Thymus (tissue), 11 donors: ENCODE data around the gene SEMA4B. TPM values are rescaled to one million over a fixed set of nuclear protein-coding genes. Genes with fewer than 3 reads are reported as not detected.
"Not testable (repeated sequence)": the region's sequence is repeated elsewhere in the genome, so short reads cannot be mapped to it uniquely, and the experiment has no call there.

Experiments used
- DNase-seq, 9 donors: peaks; one replicate each; pipeline ENCODE4 v3.0.0-alpha.2; 2013; ENCODE audit warnings: low spot score in 9 of 9, low read depth in 6 of 9, missing footprints in 1 of 9
- H3K27ac ChIP-seq, 2 donors: one replicate each; pipeline ENCODE4 v1.5.1; 2013; ENCODE audit warnings: control low read depth in 1 of 2, low read depth in 1 of 2, low read length in 1 of 2, mild to moderate bottlenecking in 1 of 2, moderate library complexity in 1 of 2
- H3K27me3 ChIP-seq, 2 donors: one replicate each; pipeline ENCODE4 v1.5.1; 2013; ENCODE audit warnings: low read length in 1 of 2; ENCODE audit not compliant: control insufficient read depth in 2 of 2, insufficient read depth in 1 of 2
- H3K36me3 ChIP-seq, 2 donors: one replicate each; pipeline ENCODE4 v1.5.1; 2013; ENCODE audit warnings: low read length in 1 of 2, mild to moderate bottlenecking in 1 of 2, moderate library complexity in 1 of 2; ENCODE audit not compliant: control insufficient read depth in 2 of 2, insufficient read depth in 2 of 2
- H3K4me1 ChIP-seq, 2 donors: one replicate each; pipeline ENCODE4 v1.5.1; 2013; ENCODE audit warnings: low read length in 2 of 2; ENCODE audit not compliant: control insufficient read depth in 2 of 2, insufficient read depth in 2 of 2
- H3K4me3 ChIP-seq, 2 donors: one replicate each; pipeline ENCODE4 v1.5.1; 2013; ENCODE audit warnings: low read length in 2 of 2, control low read depth in 1 of 2, mild to moderate bottlenecking in 1 of 2
- H3K9me3 ChIP-seq, 2 donors: one replicate each; pipeline ENCODE4 v1.5.1; 2013; ENCODE audit warnings: low read length in 1 of 2, mild to moderate bottlenecking in 1 of 2; ENCODE audit not compliant: control insufficient read depth in 2 of 2, insufficient read depth in 1 of 2
- WGBS: extraction: QIAGEN DNeasy Blood & Tissue Kit; methylation state at CpG from one replicate; pipeline ENCODE4 v1.1.7; 2013; 5-methylcytosine and 5-hydroxymethylcytosine counted together
- polyA plus RNA-seq: library from polyadenylated mRNA; stranded (reverse); fragments of 200-250 nt; gene quantifications from one replicate; pipeline ENCODE4 v1.2.3, GENCODE V29; 2013
- total RNA-seq: library from RNA; stranded (reverse); fragments of 120-200 nt; gene quantifications from one replicate; pipeline ENCODE4 v1.2.4, GENCODE V29; 2013
- donor health status: healthy.

SEMA4B gene
- total and polyA plus RNA-seq, 2 donors: 6.5 to 32.8 TPM

DNA sequence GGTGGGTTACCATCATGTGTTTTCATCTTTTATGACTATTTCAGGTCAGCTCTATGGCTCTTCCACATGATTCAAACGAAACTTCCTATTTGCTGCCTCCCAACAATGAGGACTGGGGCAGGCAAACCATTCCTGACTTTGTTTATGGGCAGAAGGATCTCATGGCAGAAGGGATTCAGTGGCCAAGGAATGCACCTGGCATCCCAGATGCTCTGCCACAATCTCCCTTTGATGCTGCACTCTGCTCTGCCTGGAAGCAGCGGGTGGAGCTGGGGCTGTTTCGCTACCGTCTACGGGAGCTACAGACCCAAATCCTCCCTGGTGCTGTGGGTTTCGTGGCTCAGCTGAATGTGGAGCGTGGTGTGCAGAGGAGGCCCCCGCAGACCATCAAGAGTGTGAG, 39.7 kb downstream of the SEMA4B start:
- H3K36me3 ChIP-seq: peaks cover 16 to 25% of the 10 kb centered on the region in 2 donors
- H3K27me3 ChIP-seq: no peaks in the 10 kb centered on the region
- H3K4me3 ChIP-seq: no peak overlapping the region
- no peaks in the 10 kb centered on the region for H3K4me1 ChIP-seq
- no peak overlapping the region for H3K27ac ChIP-seq
- no peak for DNase-seq
- no peaks in the 10 kb centered on the region for H3K9me3 ChIP-seq
- 87% methylated on average over 8 of the region's 8 CpGs for WGBS

GRCh38 chr15:90241343-90242192, 40.4 kb downstream of the SEMA4B start:
- Histone ChIP-seq H3K27ac (no peak overlapping the region), H3K36me3 (peaks cover 16 to 25% of the 10 kb centered on the region in 2 donors), H3K9me3 (no peaks in the 10 kb centered on the region), H3K4me3 (no peak overlapping the region), H3K27me3 (no peaks in the 10 kb centered on the region), H3K4me1 (no peaks in the 10 kb centered on the region)
- 96% methylated on average over 22 of the region's 22 CpGs for WGBS
- no peak for DNase-seq

GRCh38 chr15:90243943-90244639, 43.0 kb downstream of the SEMA4B start:
- H3K4me3 ChIP-seq: no peak overlapping the region
- 96% methylated on average over 10 of the region's 10 CpGs for WGBS

DNA sequence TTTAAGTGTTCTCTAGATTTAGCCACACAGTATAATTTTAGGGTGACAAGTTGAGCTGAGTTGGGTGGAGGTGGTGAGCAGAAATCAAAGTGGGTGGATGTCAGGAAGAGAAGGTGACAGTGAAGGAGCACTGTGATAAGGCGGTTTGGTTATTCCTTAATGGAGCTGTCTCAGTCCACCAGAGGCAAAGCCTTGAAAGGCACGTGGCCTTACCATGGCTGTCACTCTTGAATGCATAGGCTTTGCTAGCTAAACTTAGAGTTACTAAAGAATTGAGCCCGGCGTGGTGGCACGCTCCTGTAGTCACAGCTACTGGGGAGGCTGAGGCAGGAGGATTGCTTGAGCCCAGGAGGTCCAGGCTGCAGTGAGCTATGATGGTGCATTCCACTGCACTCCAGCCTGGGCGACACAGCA, 47.7 kb downstream of the SEMA4B start:
- no peak for DNase-seq

More at GRCh38 chr15:90243943-90244639, 43.0 kb downstream of the SEMA4B start:
- no peaks in the 10 kb centered on the region for H3K9me3 ChIP-seq
- peaks cover 0 to 3% of the 10 kb centered on the region in 2 donors for H3K4me1 ChIP-seq
- H3K27ac ChIP-seq: no peak overlapping the region
- H3K36me3 ChIP-seq: peaks cover 7 to 18% of the 10 kb centered on the region in 2 donors
- DNase-seq: no peak
- H3K27me3 ChIP-seq: no peaks in the 10 kb centered on the region

DNA sequence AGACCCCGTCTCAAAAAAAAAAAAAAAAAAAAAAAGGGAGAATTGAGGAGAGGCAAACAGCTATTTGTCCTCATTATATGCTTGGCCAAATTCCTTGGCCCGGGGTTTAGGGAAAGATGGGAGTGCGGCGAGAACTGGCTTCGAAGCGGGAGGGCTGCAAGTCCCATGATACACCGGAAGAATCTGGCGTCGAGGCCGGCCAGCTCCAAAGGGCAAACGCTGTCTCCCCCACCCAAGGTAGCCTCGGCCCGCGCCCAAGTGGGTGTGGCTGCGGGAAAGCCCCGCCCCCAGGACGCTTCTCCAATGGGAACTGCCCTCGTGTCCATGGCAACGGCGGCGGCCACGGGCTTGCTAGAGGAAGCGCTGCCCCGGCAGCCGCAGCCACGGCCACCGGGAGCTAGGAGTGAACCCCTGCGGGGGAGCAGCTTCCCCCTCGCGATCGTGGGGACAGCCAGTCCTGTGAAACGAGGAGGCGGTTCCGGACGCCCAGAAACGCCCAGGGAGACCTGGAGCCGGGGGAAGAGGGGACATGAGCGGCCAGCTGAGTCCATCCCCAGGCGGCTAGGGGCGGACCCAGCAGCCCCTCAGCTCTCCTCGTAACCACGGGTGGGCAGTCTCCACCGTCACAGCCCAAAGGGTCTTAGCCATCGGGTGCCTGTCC, 48.2 kb downstream of the SEMA4B start, which contains the start of gene TTLL13:
Gene TTLL13, plus strand, starts transcription at position 354 of the 661 bp plus-strand sequence. CDS start 1,075 bp downstream, outside the sequence.
- H3K27ac ChIP-seq: no peak within 1 kb of the TSS
- peaks cover 3 to 14% of the 10 kb centered on the region in 2 donors for H3K4me1 ChIP-seq
- 6% methylated on average over 44 of the region's 44 CpGs for WGBS
- H3K4me3 ChIP-seq: peak within 1 kb of the TSS; percentile 34 to 44
- peaks cover 0 to 6% of the 10 kb centered on the region in 2 donors for H3K27me3 ChIP-seq
- DNase-seq: peak in 4 of 9 donors; percentile 44 to 68 (median 51)
- H3K9me3 ChIP-seq: no peaks in the 10 kb centered on the region
- H3K36me3 ChIP-seq: no peaks in the 10 kb centered on the region

More for the DNA sequence above, 47.7 kb downstream of the SEMA4B start:
- 89% methylated on average over 6 of the region's 6 CpGs for WGBS
- Histone ChIP-seq H3K4me3 (no peak overlapping the region), H3K4me1 (peaks cover 3 to 14% of the 10 kb centered on the region in 2 donors), H3K9me3 (no peaks in the 10 kb centered on the region), H3K27me3 (peaks cover 0 to 6% of the 10 kb centered on the region in 2 donors), H3K27ac (no peak overlapping the region), H3K36me3 (no peaks in the 10 kb centered on the region)

- no peaks in the 10 kb centered on the region for H3K4me1 ChIP-seq
- no peak overlapping the region for H3K4me3 ChIP-seq
- DNase-seq: no peak
- 98% methylated on average over 7 of the region's 7 CpGs for WGBS
- H3K36me3 ChIP-seq: no peaks in the 10 kb centered on the region
- no peaks in the 10 kb centered on the region for H3K9me3 ChIP-seq
- no peaks in the 10 kb centered on the region for H3K27me3 ChIP-seq
- no peak overlapping the region for H3K27ac ChIP-seq
These were observed 56.6 kb downstream of the SEMA4B start for GRCh38 chr15:90257776-90258175.

DNA sequence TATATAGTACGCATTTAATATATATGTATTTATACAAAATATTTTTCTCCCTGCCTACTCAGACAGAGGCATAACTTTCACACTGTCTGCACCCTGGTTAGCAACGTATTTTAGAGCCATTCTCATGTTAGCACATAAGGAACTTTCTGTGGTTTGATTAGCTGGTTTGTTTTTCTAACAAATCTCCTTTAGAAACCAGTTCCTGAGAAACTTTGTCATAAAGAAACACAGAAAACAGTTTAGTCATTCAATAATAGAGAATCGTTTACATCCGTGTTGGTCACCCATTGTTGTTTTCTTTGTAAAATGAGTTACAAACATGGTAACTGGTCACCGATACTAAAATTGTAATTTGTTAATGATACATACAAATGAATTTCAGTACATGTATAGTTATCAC, 58.4 kb downstream of the SEMA4B start:
- H3K27me3 ChIP-seq: no peaks in the 10 kb centered on the region

DNA sequence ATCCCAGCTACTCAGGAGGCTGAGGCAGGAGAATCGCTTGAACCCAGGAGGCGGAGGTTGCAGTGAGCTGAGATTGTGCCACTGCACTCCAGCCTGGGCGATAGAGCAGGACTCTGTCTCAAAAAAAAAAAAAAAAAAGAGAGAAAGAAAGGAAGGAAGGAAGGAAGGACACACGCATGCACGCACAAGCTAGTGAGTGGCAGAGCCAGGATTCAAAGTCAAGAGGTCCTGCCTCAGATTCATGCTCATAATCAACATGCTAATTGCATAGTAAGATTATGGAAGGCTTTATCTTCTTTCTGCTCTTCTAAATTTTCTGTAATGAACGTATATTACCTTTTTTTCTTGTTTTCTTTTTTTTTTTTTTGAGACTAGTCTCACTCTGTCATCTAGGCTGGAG, 59.6 kb downstream of the SEMA4B start:
- not testable (repeated sequence) for H3K27ac ChIP-seq, H3K36me3 ChIP-seq, DNase-seq, H3K4me1 ChIP-seq, H3K4me3 ChIP-seq, H3K9me3 ChIP-seq, H3K27me3 ChIP-seq
- 92% methylated on average over 6 of the region's 6 CpGs for WGBS

More for the DNA sequence above, 58.4 kb downstream of the SEMA4B start:
- H3K4me3 ChIP-seq: no peak overlapping the region
- H3K9me3 ChIP-seq: no peaks in the 10 kb centered on the region
- no peak for DNase-seq
- H3K27ac ChIP-seq: no peak overlapping the region
- WGBS: 95% methylated on average over 5 of the region's 5 CpGs
- H3K4me1 ChIP-seq: peaks cover 2 to 3% of the 10 kb centered on the region in 2 donors
- H3K36me3 ChIP-seq: no peaks in the 10 kb centered on the region
